CD4-positive, alpha-beta T cell (primary cell): ENCODE measurements around the gene RAMACL. TPM values are rescaled to one million over a fixed set of nuclear protein-coding genes. Genes with fewer than 3 reads are reported as not detected.

Source experiments
- ATAC-seq: fragments of 200-7000 bp; cut with Tn5 transposase; one replicate; pipeline ENCODE4 v1.10.0; 2022; ENCODE audit warnings: mild to moderate bottlenecking; ENCODE audit not compliant: poor library complexity
- CTCF ChIA-PET: fragments of 350-600 bp; sonication (Branson Sonifier 250); formaldehyde crosslinking; loops from one replicate; lab custom pipeline; 2021; ENCODE audit warnings: antibody characterized with exemption, inconsistent platforms; lab: Charles Lee
- POLR2A ChIA-PET: fragments of 350-600 bp; sonication (Branson Sonifier 250); formaldehyde crosslinking; loops from one replicate; lab custom pipeline; 2021; ENCODE audit warnings: antibody characterized with exemption, inconsistent platforms; lab: Charles Lee
- DNase-seq, 14 experiments: peaks; one replicate each; pipeline ENCODE4 v3.0.0-alpha.2; 2013 to 2020; ENCODE audit warnings: mixed read lengths in 2 of 14
- H3K27ac ChIP-seq, 2 donors: one replicate each; pipeline versions ENCODE4 v1.5.1 to v1.7.0; 2013; ENCODE audit warnings: low read length in 2 of 2, low read depth in 1 of 2, mild to moderate bottlenecking in 1 of 2
- H3K27me3 ChIP-seq, 2 experiments: 1 replicate in 1 of 2; 2 replicates in 1 of 2; pipeline versions ENCODE4 v1.6.1 to v1.7.0; 2013; ENCODE audit warnings: low read length in 2 of 2, control low read depth in 1 of 2, mild to moderate bottlenecking in 1 of 2, moderate library complexity in 1 of 2; ENCODE audit not compliant: insufficient read depth in 2 of 2, control insufficient read depth in 1 of 2
- H3K36me3 ChIP-seq: one replicate; pipeline ENCODE4 v1.6.1; 2013; ENCODE audit warnings: low read length, control low read depth; ENCODE audit not compliant: insufficient read depth
- H3K4me1 ChIP-seq: one replicate; pipeline ENCODE4 v1.6.1; 2013; ENCODE audit warnings: low read length, control low read depth; ENCODE audit not compliant: insufficient read depth
- H3K4me3 ChIP-seq: one replicate; pipeline ENCODE4 v1.5.1; 2013; ENCODE audit warnings: mild to moderate bottlenecking, low read length, moderate library complexity
- H3K9me3 ChIP-seq, 2 experiments: 1 replicate in 1 of 2; 2 replicates in 1 of 2; pipeline versions ENCODE4 v1.6.1 to v1.7.0; 2013; ENCODE audit warnings: low read length in 2 of 2, mild to moderate bottlenecking in 2 of 2, control low read depth in 1 of 2, moderate library complexity in 1 of 2; ENCODE audit not compliant: control insufficient read depth in 1 of 2, insufficient read depth in 1 of 2
- H3K27ac Mint-ChIP-seq: one replicate; pipeline ENCODE4 v1.8.0; 2020; ENCODE audit warnings: mixed read lengths
- H3K27me3 Mint-ChIP-seq: one replicate; pipeline ENCODE4 v1.8.0; 2021; ENCODE audit warnings: mixed read lengths
- H3K36me3 Mint-ChIP-seq: one replicate; pipeline ENCODE4 v1.8.0; 2021; ENCODE audit warnings: low read depth, mixed read lengths
- H3K4me1 Mint-ChIP-seq: one replicate; pipeline ENCODE4 v1.8.0; 2021; ENCODE audit warnings: low read depth, mixed read lengths
- H3K4me3 Mint-ChIP-seq: one replicate; pipeline ENCODE4 v1.8.0; 2020; ENCODE audit warnings: mild to moderate bottlenecking, mixed read lengths
- H3K9me3 Mint-ChIP-seq: one replicate; pipeline ENCODE4 v1.8.0; 2020; ENCODE audit warnings: mixed read lengths
- CTCF ChIP-seq: fragments of 200-600 bp; IDR thresholded peaks from one replicate; pipeline ENCODE4 v1.8.0; 2022; ENCODE audit warnings: antibody characterized with exemption, mild to moderate bottlenecking
- intact Hi-C, 2 experiments: fragments of 100-400 bp; cut with DNase I in 1 of 2; cut with micrococcal nuclease in 1 of 2; formaldehyde crosslinking; loops; one replicate each; pipeline versions ENCODE4 v1.15.1 to v1.9.0; 2023 to 2025; cut with DNase I, micrococcal nuclease
- total RNA-seq, 174 experiments: library from RNA in 2 of 174; stranded (reverse) in 2 of 174; gene quantifications; one replicate each; pipeline ENCODE4 v1.2.3 and lab custom pipeline; 2021 to 2026

The RAMACL gene
- total RNA-seq, 2 experiments from 2014 or later: 0.52 to 0.75 TPM

- H3K4me1 ChIP-seq: peaks cover 2% of the 10 kb centered on the region
- H3K9me3 ChIP-seq: no peaks in the 10 kb centered on the region
- ChIA-PET POLR2A (no interaction called here), CTCF (no interaction called here)
- Mint-ChIP-seq H3K27me3 (peaks cover 56% of the 10 kb centered on the region), H3K4me1 (peaks cover 6% of the 10 kb centered on the region), H3K36me3 (no peaks in the 10 kb centered on the region), H3K9me3 (no peaks in the 10 kb centered on the region), H3K27ac (no peak overlapping the region), H3K4me3 (no peak overlapping the region)
- no peak for ATAC-seq
- no peaks in the 10 kb centered on the region for H3K36me3 ChIP-seq
- no peak overlapping the region for H3K27ac ChIP-seq
- TF ChIP-seq CTCF: no peak
- DNase-seq: peak in 1 of 14 experiments; percentile 53
- peaks cover 14 to 16% of the 10 kb centered on the region in 2 experiments for H3K27me3 ChIP-seq
- H3K4me3 ChIP-seq: no peak overlapping the region
- intact Hi-C loops: no loop called here
Observed at GRCh38 chr6:166633732-166634535, 47.5 kb upstream of the RAMACL start.

- ATAC-seq (no peak), DNase-seq (no peak)
- no peaks in the 10 kb centered on the region for H3K36me3 Mint-ChIP-seq
- H3K4me1 Mint-ChIP-seq: peaks cover 14% of the 10 kb centered on the region
- no peak overlapping the region for H3K4me3 Mint-ChIP-seq
- peaks cover 13% of the 10 kb centered on the region for H3K4me1 ChIP-seq
- no peaks in the 10 kb centered on the region for H3K36me3 ChIP-seq
- intact Hi-C loops: no loop called here
- no peak for TF ChIP-seq CTCF
- peaks cover 5 to 9% of the 10 kb centered on the region in 2 experiments for H3K27me3 ChIP-seq
- H3K9me3 Mint-ChIP-seq: no peaks in the 10 kb centered on the region
- H3K4me3 ChIP-seq: no peak overlapping the region
- ChIA-PET POLR2A (no interaction called here), CTCF (no interaction called here)
- peaks cover 47% of the 10 kb centered on the region for H3K27me3 Mint-ChIP-seq
- H3K9me3 ChIP-seq: no peaks in the 10 kb centered on the region
- no peak overlapping the region for H3K27ac Mint-ChIP-seq
- H3K27ac ChIP-seq: no peak overlapping the region
Observed at GRCh38 chr6:166632731-166633130, 46.3 kb upstream of the RAMACL start.

- intact Hi-C loops: no loop called here
- H3K9me3 ChIP-seq: no peaks in the 10 kb centered on the region
- H3K4me3 ChIP-seq: no peak overlapping the region
- DNase-seq: no peak
- Mint-ChIP-seq H3K36me3 (peaks cover 8% of the 10 kb centered on the region), H3K4me3 (no peak overlapping the region), H3K9me3 (no peaks in the 10 kb centered on the region), H3K4me1 (peaks cover 29% of the 10 kb centered on the region), H3K27ac (no peak overlapping the region), H3K27me3 (peaks cover 44% of the 10 kb centered on the region)
- no peaks in the 10 kb centered on the region for H3K36me3 ChIP-seq
- no peak overlapping the region for H3K27ac ChIP-seq
- ChIA-PET CTCF (no interaction called here), POLR2A (no interaction called here)
- ATAC-seq: no peak
- H3K4me1 ChIP-seq: peaks cover 24% of the 10 kb centered on the region
- TF ChIP-seq CTCF: no peak
- H3K27me3 ChIP-seq: peaks cover 4 to 14% of the 10 kb centered on the region in 2 experiments
Observed at GRCh38 chr6:166630462-166630861, 44.0 kb upstream of the RAMACL start.
